Prostate gland (tissue), 2 donors: ENCODE data around the gene MAML3. TPM values are rescaled to one million over a fixed set of nuclear protein-coding genes. Genes with fewer than 3 reads are reported as not detected.
A peak's percentile ranks its signal among the peaks of the same experiment; 100 is the strongest.

Experiments
- DNase-seq: peaks from one replicate; pipeline ENCODE4 v3.0.0-alpha.2; 2019; ENCODE audit warnings: low spot score
- H3K27ac ChIP-seq, 2 donors: fragments of 200-600 bp; sonication (generic); 2 replicates each; pipeline ENCODE4 v1.5.1; 2017 to 2019
- H3K27me3 ChIP-seq: fragments of 200-600 bp; sonication (generic); replicated peaks from 2 replicates; pipeline ENCODE4 v1.5.1; 2019; ENCODE audit not compliant: insufficient read depth
- H3K36me3 ChIP-seq, 2 donors: fragments of 200-600 bp; sonication (generic); 1 replicate in 1 of 2; 2 replicates in 1 of 2; pipeline versions ENCODE4 v1.5.1 to v1.8.1; 2017 to 2019
- H3K4me1 ChIP-seq: fragments of 200-600 bp; sonication (generic); replicated peaks from 2 replicates; pipeline ENCODE4 v1.5.1; 2019
- H3K4me3 ChIP-seq, 2 donors: fragments of 200-600 bp; sonication (generic); 2 replicates each; pipeline ENCODE4 v1.5.1; 2017 to 2019
- H3K9me3 ChIP-seq: fragments of 200-600 bp; sonication (generic); 2 replicates; pipeline ENCODE4 v1.5.1; 2017
- POLR2A ChIP-seq: fragments of 450-650 bp; IDR thresholded peaks from one replicate; pipeline ENCODE4 v1.6.1; 2016; ENCODE audit warnings: antibody characterized with exemption, mild to moderate bottlenecking
- POLR2AphosphoS5 ChIP-seq: sonication (generic); formaldehyde crosslinking; IDR thresholded peaks from one replicate; pipeline ENCODE4 v1.6.1; 2017; ENCODE audit warnings: antibody characterized with exemption
- WGBS: methylation state at CpG from one replicate; pipeline ENCODE4 v1.1.5; 2018; 5-methylcytosine and 5-hydroxymethylcytosine counted together
- intact Hi-C: fragments of 100-400 bp; cut with DNase I; formaldehyde crosslinking; loops from one replicate; pipeline ENCODE4 v1.14.2; 2022
- total RNA-seq, 2 donors: library from RNA; depleted of rRNA; stranded (reverse); fragments of >200 nt; gene quantifications; one replicate each; pipeline ENCODE4 v1.1.0, GENCODE V29; 2016
- TF ChIP-seq, protein P1 (sequence below), 4 experiments: fragments of 200-600 bp in 2 of 4; fragments of 450-650 bp in 2 of 4; sonication (generic) in 2 of 4; IDR thresholded peaks; 1 replicate in 3 of 4; 2 replicates in 1 of 4; pipeline ENCODE4 v1.5.1; 2016 to 2019; ENCODE audit warnings: antibody characterized with exemption in 4 of 4, mild to moderate bottlenecking in 2 of 4, moderate library complexity in 2 of 4

The MAML3 gene
- total RNA-seq, 2 donors from 2014 or later: 15.0 to 30.6 TPM

DNA sequence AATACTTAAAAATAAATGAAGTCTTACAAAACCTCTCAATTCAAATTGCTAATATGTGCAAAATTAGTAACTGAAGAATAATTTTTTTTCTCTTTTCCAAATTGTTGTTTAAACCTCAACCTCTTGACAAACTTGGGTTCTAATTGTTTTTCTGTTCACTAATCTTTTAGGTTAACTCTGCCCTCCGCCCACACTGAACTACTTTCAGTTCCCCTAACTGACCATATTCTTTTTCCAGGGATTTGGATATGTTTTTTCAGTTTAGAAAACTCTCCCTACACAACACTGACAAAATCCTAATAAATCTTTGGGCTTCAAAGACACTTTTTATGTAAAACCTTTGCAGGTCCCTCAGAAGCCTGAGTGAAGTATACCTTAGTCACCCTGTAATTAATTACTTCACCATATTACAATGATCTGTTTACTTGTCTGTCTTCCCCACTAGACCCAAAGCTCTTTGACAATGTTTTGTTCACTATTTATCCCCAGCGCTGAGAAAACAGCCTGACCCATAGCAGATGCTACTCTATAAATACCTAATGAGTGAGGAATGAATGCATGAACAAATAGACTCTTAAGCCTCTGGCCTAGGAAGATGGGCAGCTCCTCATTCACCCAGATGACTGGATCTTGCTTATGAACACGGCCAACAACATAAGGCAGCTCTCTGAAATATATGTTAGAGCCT is 134.9 kb downstream of the MAML3 start:
- Histone ChIP-seq H3K4me3 (no peak overlapping the region), H3K27me3 (no peaks in the 10 kb centered on the region), H3K4me1 (no peaks in the 10 kb centered on the region), H3K36me3 (no peaks in the 10 kb centered on the region), H3K9me3 (no peaks in the 10 kb centered on the region), H3K27ac (peak overlapping the region; percentile 53 to 70)
- intact Hi-C loops: no loop called here
- TF ChIP-seq, protein P1, sequence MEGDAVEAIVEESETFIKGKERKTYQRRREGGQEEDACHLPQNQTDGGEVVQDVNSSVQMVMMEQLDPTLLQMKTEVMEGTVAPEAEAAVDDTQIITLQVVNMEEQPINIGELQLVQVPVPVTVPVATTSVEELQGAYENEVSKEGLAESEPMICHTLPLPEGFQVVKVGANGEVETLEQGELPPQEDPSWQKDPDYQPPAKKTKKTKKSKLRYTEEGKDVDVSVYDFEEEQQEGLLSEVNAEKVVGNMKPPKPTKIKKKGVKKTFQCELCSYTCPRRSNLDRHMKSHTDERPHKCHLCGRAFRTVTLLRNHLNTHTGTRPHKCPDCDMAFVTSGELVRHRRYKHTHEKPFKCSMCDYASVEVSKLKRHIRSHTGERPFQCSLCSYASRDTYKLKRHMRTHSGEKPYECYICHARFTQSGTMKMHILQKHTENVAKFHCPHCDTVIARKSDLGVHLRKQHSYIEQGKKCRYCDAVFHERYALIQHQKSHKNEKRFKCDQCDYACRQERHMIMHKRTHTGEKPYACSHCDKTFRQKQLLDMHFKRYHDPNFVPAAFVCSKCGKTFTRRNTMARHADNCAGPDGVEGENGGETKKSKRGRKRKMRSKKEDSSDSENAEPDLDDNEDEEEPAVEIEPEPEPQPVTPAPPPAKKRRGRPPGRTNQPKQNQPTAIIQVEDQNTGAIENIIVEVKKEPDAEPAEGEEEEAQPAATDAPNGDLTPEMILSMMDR (IDR thresholded peaks at IDR 0.05): no peak
- TF ChIP-seq POLR2AphosphoS5: no peak
- no peak for TF ChIP-seq POLR2A
- 64% methylated on average over 3 of the region's 3 CpGs for WGBS
- DNase-seq: no peak

DNA sequence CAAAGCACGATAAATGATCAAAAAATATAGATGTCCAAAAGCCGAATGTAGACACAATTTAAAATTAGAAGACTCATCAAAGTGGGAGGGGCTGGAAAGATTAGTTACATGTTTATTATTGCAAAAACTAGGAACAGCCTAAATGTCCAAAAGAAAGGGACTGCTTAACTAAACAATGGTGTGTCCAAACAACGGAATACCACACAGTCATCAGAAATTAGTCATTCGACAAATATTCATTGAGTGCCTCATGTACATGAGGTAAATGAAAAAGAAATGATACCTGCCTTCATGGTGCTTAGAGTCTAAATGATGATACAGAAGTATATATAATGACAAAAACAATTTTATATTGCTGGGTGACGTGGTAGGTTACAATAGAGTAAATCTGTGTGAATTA is 139.7 kb downstream of the MAML3 start:
- Histone ChIP-seq H3K4me3 (no peak overlapping the region), H3K27me3 (no peaks in the 10 kb centered on the region), H3K36me3 (no peaks in the 10 kb centered on the region), H3K9me3 (no peaks in the 10 kb centered on the region), H3K4me1 (no peaks in the 10 kb centered on the region), H3K27ac (no peak overlapping the region)
- WGBS: 96% methylated on average over 5 of the region's 5 CpGs
- intact Hi-C loops: loop anchor here (5.0 kb wide), 1 partner anchor 138 kb away; the partner anchor contains the start of gene MAML3
- TF ChIP-seq POLR2AphosphoS5: no peak
- no peak for DNase-seq

DNA sequence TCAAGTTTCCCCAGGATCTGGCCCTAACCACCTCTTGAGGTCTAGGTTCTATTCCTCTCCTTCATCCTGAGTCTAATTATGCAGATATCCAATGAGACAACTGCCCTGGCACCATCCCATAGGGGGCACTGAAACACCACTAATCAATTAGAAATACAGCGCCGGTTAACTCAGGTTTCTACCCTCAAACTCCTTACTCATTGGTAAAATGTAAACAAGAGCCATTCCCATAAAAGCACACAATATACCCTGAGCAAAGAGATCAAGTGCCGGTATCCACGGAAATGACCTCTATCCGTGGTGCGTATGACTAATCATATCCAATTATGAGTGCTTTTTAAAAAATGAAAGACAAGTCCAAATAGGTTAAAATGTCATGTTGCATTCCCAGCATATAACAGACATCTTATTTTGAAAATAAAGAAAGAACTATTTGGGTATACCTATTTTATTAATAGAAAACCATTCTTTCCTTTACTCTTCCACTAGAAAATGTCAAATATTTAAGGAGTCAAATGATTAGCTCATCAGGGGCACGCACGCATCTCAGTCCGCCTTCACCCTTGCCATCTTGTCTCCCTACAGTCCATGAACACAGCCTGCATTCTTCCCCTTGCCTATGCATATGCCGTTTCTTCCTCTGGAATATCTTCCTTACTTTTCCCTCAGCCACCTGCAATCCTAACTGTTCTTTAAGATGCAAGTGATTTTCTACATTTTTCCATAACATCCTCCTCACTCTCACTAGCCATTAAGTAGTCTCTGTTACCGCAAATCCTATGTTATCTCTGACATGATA is 141.1 kb downstream of the MAML3 start:
- no peaks in the 10 kb centered on the region for H3K9me3 ChIP-seq
- H3K4me3 ChIP-seq: no peak overlapping the region
- DNase-seq: peak; percentile 71
- 46% methylated on average over 11 of the region's 11 CpGs for WGBS
- H3K27ac ChIP-seq: peak overlapping the region in 1 of 2 donors; percentile 22
- H3K27me3 ChIP-seq: no peaks in the 10 kb centered on the region
- H3K36me3 ChIP-seq: no peaks in the 10 kb centered on the region
- H3K4me1 ChIP-seq: no peaks in the 10 kb centered on the region
- intact Hi-C loops: loop anchor here (5.0 kb wide), 1 partner anchor 139 kb away; the partner anchor contains the start of gene MAML3
- TF ChIP-seq, protein P1 (IDR thresholded peaks at IDR 0.05): peak in 3 of 4 experiments; percentile 54 to 78 (median 68)
- TF ChIP-seq POLR2A: no peak
- peak; percentile 64 for TF ChIP-seq POLR2AphosphoS5

DNA sequence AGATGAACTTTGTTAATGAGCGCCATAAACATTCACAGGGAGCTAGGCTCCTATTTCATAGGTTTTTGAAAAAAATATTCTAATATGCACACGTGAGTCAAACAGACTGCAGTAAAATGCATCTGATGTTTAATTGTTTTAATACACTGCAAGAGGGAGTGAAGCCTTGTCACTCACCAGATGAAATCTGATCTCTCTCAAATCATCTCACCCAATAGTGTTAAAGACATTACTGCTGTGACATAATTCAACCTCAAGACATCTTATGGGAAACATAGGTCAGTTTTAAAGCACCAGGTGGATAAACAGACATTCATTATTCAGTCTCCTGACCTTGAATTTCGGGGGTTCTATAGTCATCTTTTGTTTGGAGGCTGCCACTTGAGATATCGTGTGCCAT is 148.3 kb downstream of the MAML3 start:
- TF ChIP-seq POLR2A (no peak), POLR2AphosphoS5 (no peak)
- intact Hi-C loops: loop anchor here (5.0 to 10.0 kb wide), 3 partner anchors 247 to 319 kb away; no protein-coding TSS in a partner anchor
- no peaks in the 10 kb centered on the region for H3K36me3 ChIP-seq
- no peak overlapping the region for H3K27ac ChIP-seq
- H3K4me3 ChIP-seq: no peak overlapping the region
- DNase-seq: no peak
- no peaks in the 10 kb centered on the region for H3K9me3 ChIP-seq
- WGBS: 69% methylated on average over 4 of the region's 4 CpGs
- no peaks in the 10 kb centered on the region for H3K27me3 ChIP-seq
- no peaks in the 10 kb centered on the region for H3K4me1 ChIP-seq

DNA sequence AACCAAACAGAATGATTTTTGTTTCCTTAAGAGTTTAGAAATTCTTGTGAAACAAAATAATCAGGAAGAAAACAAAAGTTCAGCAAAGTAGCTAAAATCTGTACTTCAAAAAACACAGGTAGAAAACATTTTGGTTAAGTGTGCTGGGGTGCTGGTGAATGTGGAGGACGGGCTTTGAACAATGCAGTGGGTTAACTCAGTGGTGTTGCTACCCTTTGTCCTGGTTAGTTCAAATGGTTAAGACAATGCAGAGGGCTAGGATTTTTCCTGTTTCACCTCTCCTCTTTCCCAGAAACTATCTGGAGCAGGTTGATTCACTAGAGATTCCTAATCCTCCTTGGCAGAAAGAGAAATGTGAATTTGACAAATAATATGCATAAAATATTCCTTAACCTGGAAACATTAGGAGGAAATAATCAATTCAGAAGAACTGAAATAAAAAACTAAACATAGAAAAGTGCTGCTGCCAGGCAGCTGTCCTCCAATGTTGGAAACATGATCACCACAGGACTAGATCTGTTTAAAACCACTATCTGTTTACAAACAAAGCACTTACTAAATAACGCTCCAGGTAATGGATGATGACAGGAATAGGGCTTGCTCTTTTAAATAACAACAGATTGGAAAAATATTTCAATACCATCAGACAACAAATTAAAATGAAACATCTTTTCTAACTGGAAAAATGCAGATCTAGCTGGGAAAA is 148.9 kb downstream of the MAML3 start:
- H3K27me3 ChIP-seq: no peaks in the 10 kb centered on the region
- peak overlapping the region; percentile 21 to 26 for H3K4me3 ChIP-seq
- 45% methylated on average over 2 of the region's 2 CpGs for WGBS
- H3K9me3 ChIP-seq: no peaks in the 10 kb centered on the region
- no peaks in the 10 kb centered on the region for H3K4me1 ChIP-seq
- intact Hi-C loops: loop anchor here (5.0 to 10.0 kb wide), 4 partner anchors 83 to 320 kb away; no protein-coding TSS in a partner anchor
- peak overlapping the region; percentile 58 to 66 for H3K27ac ChIP-seq
- TF ChIP-seq, protein P1 (IDR thresholded peaks at IDR 0.05): no peak
- TF ChIP-seq POLR2AphosphoS5 (no peak), POLR2A (no peak)
- DNase-seq: no peak
- H3K36me3 ChIP-seq: no peaks in the 10 kb centered on the region
